GM21423 (cell line): ENCODE measurements around the gene GRAP2.
A peak's percentile ranks its signal among the peaks of the same experiment; 100 is the strongest.
"Not testable (repeated sequence)": the region's sequence is repeated elsewhere in the genome, so short reads cannot be mapped to it uniquely, and the experiment has no call there.

Experiments used
- ATAC-seq: cut with Tn5 transposase; IDR thresholded peaks from one replicate; pipeline ENCODE4 v1.9.1; 2021; ENCODE audit warnings: mild to moderate bottlenecking, moderate library complexity; ENCODE audit not compliant: unreplicated experiment

GRAP2 gene

DNA sequence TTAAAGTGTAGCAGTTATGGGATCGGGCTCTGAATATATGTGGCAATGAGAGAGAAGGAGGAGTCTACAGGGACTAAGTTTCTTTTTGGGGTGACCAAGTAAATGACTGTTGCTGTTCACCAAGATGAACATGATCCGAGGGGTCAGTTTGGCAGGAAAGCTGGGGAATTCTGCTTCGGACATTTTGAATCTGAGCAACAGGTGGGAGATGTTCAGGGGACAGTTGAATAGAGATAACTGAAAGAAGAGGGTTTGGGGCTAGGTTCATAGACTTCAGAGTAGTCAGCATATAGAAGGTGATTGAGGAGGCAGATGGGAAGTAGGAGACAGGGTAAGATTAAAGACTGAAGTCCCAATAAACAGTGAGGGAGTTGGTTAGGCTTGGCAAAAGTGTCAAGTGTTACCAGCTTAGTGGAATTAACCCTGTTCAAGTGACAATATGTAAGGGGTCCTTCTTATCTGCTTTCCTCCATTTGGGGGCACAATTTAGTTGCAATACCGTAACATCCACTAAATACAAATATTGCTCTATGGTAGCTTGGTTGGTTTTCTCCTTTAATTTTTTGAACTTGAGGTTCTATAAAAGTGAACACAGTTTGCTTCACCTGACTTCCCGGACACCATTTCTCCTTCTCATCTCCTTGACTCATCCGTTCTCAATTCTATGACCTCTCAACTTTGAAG is 4.4 kb upstream of the GRAP2 start:
- ATAC-seq = no peak

DNA sequence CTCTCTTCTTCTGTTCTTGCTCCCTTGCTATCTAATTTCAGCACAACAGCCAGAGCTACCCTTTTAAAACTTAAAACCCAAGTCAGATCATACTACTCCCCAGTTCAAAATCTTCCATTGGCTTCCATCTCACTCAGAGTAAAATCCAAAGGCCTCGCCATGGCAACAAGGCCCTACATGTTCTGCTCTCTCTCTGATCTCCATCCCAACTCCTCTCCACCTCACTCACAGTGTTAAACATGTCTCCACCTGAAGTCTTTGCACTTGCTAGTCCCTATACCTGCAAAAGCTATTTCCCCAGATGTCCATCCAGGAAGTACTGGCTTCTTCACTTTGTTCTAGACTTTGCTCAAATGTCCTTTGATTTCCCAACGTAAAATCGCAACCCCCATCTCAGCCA is 3.0 kb upstream of the GRAP2 start:
- no peak for ATAC-seq

GRCh38 chr22:39898997-39899396 is 1.9 kb upstream of the GRAP2 start:
- ATAC-seq = peak; percentile 66

DNA sequence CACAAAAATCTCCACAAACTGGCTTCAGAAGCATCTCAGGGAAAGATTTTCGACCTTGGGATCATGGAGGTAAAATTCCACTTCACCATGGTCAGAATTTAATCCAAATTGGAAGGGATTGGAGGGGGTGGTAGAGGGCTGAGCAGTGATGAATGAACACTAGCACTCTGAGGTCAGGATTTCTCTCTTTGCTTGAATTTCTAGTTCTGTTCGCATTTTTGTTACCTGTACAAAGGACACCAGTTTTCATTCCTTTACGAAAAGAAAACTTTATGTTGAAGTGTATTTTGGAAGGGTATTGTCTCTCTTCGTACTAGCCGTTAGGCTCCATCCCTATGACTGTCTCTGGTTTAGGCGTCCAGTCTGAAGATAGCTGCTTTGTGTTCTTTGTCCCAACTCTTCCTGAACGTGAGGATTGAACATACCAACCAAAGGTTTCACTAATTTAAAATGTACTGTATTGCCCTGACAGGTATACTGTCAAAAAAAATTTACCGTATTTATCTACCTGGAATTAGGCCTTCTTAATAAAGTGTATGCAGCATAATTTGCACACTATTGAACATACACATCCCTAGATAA is 772 bp downstream of the GRAP2 start:
- ATAC-seq = no peak

- not testable (repeated sequence) for ATAC-seq
These were observed 3.1 kb downstream of the GRAP2 start for GRCh38 chr22:39904024-39904423.

- ATAC-seq = no peak
These were observed 4.0 kb downstream of the GRAP2 start for GRCh38 chr22:39904862-39905261.

GRCh38 chr22:39905687-39906086 is 4.8 kb downstream of the GRAP2 start:
- ATAC-seq = no peak

GRCh38 chr22:39906207-39906606 is 5.3 kb downstream of the GRAP2 start:
- ATAC-seq = no peak

DNA sequence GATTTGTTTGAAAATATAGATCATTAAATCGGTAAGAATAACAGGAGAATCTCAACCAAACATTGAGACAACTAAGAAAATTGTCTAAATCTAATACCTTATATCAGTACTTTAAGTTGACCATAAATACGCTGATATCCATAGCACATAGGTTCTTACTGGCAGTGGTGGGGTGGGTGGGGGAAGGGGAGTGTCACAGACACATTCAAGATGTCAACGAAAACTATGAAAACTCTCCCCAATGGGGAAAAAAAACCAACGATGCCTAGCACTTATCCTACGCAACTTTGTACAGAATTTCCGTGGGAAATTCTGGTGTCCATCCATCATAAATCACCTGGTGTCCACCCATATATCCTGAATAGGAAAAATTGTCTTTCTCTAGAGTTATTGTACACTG is 6.2 kb downstream of the GRAP2 start:
- no peak for ATAC-seq

DNA sequence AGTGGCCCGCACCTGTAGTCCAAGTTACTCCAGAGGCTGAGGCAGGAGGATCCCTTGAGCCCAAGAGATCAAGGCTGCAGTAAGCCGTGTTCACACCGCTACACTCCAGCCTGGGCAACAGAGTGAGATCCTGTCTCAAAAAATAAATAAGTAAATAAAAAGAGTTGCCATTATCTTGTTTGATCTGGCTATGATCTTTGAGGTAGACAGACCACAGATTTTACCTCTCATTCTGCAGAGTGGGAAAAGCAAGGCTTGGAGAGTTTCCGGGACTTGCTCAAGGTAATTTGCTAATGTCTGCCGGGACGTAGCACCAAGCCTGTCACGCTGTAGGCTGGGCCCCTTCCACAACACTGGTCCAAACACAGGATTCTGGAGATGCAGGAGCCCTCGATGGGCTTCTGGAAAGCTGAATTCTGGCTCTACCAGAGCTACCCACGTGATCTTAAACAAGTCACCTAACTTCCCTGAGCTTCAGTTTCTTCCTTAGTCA is 6.8 kb downstream of the GRAP2 start:
- ATAC-seq = no peak

DNA sequence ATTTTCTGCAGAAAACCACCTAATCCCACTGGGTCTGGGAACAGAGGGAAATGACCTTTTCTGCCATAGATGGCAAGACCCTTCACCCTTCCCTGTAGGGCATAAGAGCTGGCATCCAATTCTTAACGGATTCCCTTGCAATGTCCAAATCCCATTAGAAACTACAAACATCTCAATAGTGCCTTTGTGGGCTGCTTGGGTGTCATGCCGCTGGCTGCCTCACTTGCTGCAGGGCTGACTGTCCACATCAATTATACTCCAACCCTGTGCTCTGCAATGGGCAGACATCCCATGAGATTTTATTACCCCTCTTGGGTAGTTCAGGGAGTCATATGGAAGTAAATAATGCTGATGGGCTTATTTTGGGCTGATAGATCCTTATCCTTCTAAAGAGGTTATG is 7.3 kb downstream of the GRAP2 start:
- no peak for ATAC-seq

DNA sequence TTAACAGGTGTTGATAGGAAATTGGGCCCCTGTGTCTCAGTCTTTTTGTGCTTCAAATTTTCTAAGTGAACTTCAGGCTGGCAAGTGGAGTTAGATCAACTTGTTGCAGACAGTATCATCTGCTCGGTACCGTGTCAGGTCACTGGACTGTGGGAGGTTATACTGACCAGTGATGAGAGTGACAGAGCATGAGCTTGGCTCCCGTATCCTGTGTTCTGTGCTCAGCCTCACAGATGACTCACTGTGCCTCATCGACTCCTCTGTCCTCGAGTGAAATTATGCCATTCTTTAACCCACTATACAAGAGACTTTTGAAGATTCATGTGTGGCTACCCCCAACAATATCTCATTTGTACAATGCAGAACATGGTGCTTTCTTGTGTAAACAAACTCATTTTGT is 7.9 kb downstream of the GRAP2 start:
- ATAC-seq = no peak

DNA sequence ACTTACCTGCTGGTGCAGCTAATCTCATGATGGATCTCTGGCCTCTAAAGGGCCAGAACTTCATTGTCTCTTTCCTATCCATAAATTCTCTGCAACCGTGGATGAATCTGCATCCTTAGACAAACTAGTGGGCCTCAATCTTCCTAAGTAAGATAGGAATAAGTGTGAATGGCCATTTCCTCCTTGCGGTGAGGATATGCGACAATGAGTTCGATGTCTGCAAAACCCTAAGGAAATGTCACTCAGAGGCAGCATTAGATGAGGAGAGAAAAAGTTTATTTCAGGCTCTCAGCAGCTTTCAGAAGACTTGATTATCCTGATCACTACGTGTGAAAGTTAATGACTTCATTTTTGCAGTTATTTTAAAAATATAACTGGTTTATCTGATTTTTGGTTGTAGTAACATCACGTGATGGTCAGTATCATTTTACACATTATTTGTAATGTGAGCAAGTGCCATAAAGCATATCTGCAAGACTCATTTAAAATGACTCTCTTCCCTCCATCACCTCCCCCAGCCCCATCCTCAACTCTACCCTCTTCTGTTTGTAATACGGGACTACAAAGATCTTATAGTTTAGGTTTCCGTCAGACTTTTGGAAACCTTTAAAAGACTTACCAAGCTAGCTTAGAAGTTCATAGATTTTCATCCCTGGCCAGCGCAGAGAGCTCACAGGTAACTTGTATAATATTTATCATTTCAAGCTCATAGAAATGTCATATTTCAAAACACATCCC is 10.2 kb downstream of the GRAP2 start:
- ATAC-seq = no peak

DNA sequence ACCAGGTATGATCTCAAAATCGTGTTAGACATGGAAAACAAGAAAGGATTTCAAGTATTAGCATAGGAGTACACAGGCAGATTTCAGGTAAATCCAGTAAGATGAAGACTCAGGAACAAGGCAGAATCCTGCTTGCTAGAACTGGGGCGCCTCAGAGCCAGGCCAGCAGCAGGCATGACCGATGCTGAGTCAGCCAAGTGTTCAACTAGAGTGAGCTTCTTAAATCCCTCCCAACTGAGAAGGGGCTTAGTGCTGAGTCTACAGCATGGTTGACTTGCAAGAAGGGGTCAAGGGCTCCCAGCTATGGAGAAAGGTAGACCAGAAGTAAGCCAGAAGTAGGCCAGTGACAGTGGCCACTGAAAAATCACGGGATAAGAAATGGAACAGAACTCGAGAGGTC is 12.4 kb downstream of the GRAP2 start:
- no peak for ATAC-seq

DNA sequence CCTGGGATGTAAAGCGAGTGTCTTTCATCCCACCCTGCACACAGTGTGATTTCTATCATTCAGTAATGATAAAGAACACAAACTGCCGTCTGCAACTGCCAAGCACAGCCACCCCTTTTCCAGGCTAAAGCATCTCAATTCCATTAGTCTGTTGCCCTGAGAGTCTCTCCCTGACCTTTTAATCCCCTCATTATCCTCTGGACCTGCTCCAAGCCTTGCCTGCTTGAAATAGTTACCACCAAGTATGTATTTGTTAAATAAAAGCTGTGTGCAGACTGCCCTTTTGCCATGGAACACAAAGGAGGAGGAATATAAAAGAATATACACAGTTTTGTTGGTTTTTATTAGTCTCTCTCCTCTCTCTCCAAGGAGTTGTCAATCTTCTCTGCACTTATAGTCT is 13.0 kb downstream of the GRAP2 start:
- ATAC-seq = no peak

- no peak for ATAC-seq
These were observed 13.7 kb downstream of the GRAP2 start for GRCh38 chr22:39914584-39914983.

DNA sequence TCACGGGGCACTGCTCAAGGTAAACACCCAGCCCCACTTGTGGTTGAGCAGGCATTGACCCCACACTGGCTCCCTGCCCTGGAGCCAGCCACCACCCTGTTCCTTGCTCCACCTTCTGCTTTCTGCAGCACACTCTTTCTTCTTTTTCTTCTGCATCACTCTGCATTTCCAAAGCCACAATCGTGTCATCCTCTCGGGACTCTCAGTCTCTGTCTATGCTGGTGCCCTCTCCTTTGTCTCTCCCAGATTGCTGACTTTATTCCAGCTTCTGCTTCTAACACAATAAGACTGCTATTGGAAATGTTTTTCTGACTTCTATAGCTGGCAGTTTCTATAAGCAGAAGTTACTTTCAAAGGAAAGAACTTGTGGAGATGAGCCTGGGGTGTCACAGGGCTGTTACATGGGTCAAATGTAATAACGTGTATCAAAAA is 14.4 kb downstream of the GRAP2 start:
- ATAC-seq = no peak

GRCh38 chr22:39916496-39916895 is 15.6 kb downstream of the GRAP2 start:
- no peak for ATAC-seq

DNA sequence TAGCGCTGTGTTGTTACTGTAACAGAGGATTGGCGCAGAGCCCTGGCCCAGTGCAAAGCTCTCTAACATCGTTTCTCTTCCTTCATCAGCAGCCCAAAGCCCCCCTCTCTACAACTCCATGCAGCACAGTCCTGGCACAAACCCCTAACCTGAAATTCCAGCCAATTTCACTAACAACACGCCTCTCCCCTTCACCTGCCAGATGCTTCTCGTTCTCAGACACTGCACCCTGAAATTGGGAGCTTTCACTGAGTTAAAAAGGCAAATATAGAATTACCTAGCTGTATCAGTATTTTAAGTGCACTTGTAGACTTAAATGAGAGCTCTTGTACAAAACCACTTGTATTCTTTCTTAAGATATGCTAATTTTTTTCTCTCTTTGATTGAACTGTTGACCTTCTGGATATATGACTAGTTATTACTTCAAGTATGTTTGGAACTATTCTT is 16.3 kb downstream of the GRAP2 start:
- ATAC-seq = no peak

GRCh38 chr22:39917776-39918495 is 17.1 kb downstream of the GRAP2 start:
- ATAC-seq = no peak

GRCh38 chr22:39920134-39920743 is 19.4 kb downstream of the GRAP2 start:
- no peak for ATAC-seq
